Activated CD4-positive, alpha-beta T cell treated with anti-CD3 and anti-CD28 coated beads, Interleukin-2, amount 50 U/mL, for 48 hours (primary cell): ENCODE results near the gene PPP3CA.

Experiments used
- DNase-seq, 2 experiments: peaks; one replicate each; pipeline ENCODE4 v3.0.0-alpha.2; 2020

The PPP3CA gene

GRCh38 chr4:100985576-100985975, 361.8 kb downstream of the PPP3CA start:
- no peak for DNase-seq

GRCh38 chr4:100984901-100985300, 362.4 kb downstream of the PPP3CA start:
- no peak for DNase-seq

GRCh38 chr4:100983426-100983825, 363.9 kb downstream of the PPP3CA start:
- no peak for DNase-seq

- no peak for DNase-seq
Observed at GRCh38 chr4:100982345-100982744, 365.0 kb downstream of the PPP3CA start.

- no peak for DNase-seq
Observed at GRCh38 chr4:100981447-100982204, 365.7 kb downstream of the PPP3CA start.

GRCh38 chr4:100979736-100980135, 367.6 kb downstream of the PPP3CA start:
- no peak for DNase-seq

GRCh38 chr4:100977746-100978397, 369.5 kb downstream of the PPP3CA start:
- DNase-seq: no peak

- no peak for DNase-seq
Observed at GRCh38 chr4:100977274-100977673, 370.1 kb downstream of the PPP3CA start.
